Ectodermal cell (in vitro differentiated cells): ENCODE data around the gene CCDC83.

Experiments
- H3K27ac ChIP-seq: 2 replicates; pipeline ENCODE4 v1.7.0; 2013; ENCODE audit warnings: mild to moderate bottlenecking, low read depth, low read length; ENCODE audit not compliant: insufficient read depth, poor library complexity, severe bottlenecking
- H3K27me3 ChIP-seq: 2 replicates; pipeline ENCODE4 v1.7.0; 2013; ENCODE audit warnings: mild to moderate bottlenecking, low read length; ENCODE audit not compliant: insufficient read depth, control insufficient read depth, poor library complexity, severe bottlenecking
- H3K36me3 ChIP-seq: one replicate; pipeline ENCODE4 v1.7.0; 2013; ENCODE audit warnings: low read length; ENCODE audit not compliant: control insufficient read depth, insufficient read depth
- H3K4me1 ChIP-seq: one replicate; pipeline ENCODE4 v1.7.0; 2013; ENCODE audit warnings: low read length; ENCODE audit not compliant: control insufficient read depth, insufficient read depth
- H3K4me3 ChIP-seq: 2 replicates; pipeline ENCODE4 v1.7.0; 2013; ENCODE audit warnings: low read depth, low read length, control low read depth; ENCODE audit not compliant: insufficient read depth
- H3K9me3 ChIP-seq: 2 replicates; pipeline ENCODE4 v1.7.0; 2013; ENCODE audit warnings: mild to moderate bottlenecking, low read length, moderate library complexity; ENCODE audit not compliant: control insufficient read depth
- WGBS, 2 experiments: methylation state at CpG; one replicate each; pipeline ENCODE4 v1.1.7; 2013; ENCODE audit warnings: missing lambda C conversion rate in 2 of 2; 5-methylcytosine and 5-hydroxymethylcytosine counted together

Gene CCDC83

GRCh38 chr11:85875505-85875904 lies 20.3 kb downstream of the CCDC83 start:
- 90 to 93% methylated on average over 1 of the region's 1 CpG for WGBS, 2 experiments
- Histone ChIP-seq H3K27me3 (no peaks in the 10 kb centered on the region), H3K4me3 (no peak overlapping the region), H3K4me1 (no peaks in the 10 kb centered on the region), H3K27ac (no peak overlapping the region), H3K36me3 (no peaks in the 10 kb centered on the region), H3K9me3 (no peaks in the 10 kb centered on the region)

GRCh38 chr11:85884581-85885021 lies 29.4 kb downstream of the CCDC83 start:
- WGBS, 2 experiments, result 93 to 95% methylated on average over 2 to 3 of the region's 4 CpGs
- H3K27ac ChIP-seq, result no peak overlapping the region
- H3K36me3 ChIP-seq, result no peaks in the 10 kb centered on the region
- H3K27me3 ChIP-seq, result no peaks in the 10 kb centered on the region
- H3K4me3 ChIP-seq, result no peak overlapping the region
- no peaks in the 10 kb centered on the region for H3K9me3 ChIP-seq
- no peaks in the 10 kb centered on the region for H3K4me1 ChIP-seq

- 90 to 91% methylated on average over 6 to 7 of the region's 7 CpGs for WGBS, 2 experiments
- H3K27me3 ChIP-seq, result no peaks in the 10 kb centered on the region
- H3K9me3 ChIP-seq, result no peaks in the 10 kb centered on the region
- H3K4me1 ChIP-seq, result no peaks in the 10 kb centered on the region
- H3K36me3 ChIP-seq, result no peaks in the 10 kb centered on the region
- H3K27ac ChIP-seq, result no peak overlapping the region
- no peak overlapping the region for H3K4me3 ChIP-seq
Observed at GRCh38 chr11:85886089-85887056, 31.2 kb downstream of the CCDC83 start.

- Histone ChIP-seq H3K36me3 (no peaks in the 10 kb centered on the region), H3K27ac (no peak overlapping the region), H3K4me3 (no peak overlapping the region), H3K4me1 (no peaks in the 10 kb centered on the region), H3K27me3 (no peaks in the 10 kb centered on the region), H3K9me3 (no peaks in the 10 kb centered on the region)
- 91 to 96% methylated on average over 5 of the region's 5 CpGs for WGBS, 2 experiments
Observed at GRCh38 chr11:85889108-85889507, 33.9 kb downstream of the CCDC83 start.

- no peaks in the 10 kb centered on the region for H3K9me3 ChIP-seq
- H3K27me3 ChIP-seq, result no peaks in the 10 kb centered on the region
- H3K36me3 ChIP-seq, result no peaks in the 10 kb centered on the region
- no peak overlapping the region for H3K27ac ChIP-seq
- WGBS, 2 experiments, result 80 to 82% methylated on average over 7 to 8 of the region's 8 CpGs
- H3K4me1 ChIP-seq, result no peaks in the 10 kb centered on the region
- H3K4me3 ChIP-seq, result no peak overlapping the region
Observed at GRCh38 chr11:85889676-85890579, 34.7 kb downstream of the CCDC83 start.

GRCh38 chr11:85893395-85893794 lies 38.2 kb downstream of the CCDC83 start:
- 50 to 59% methylated on average over 6 of the region's 6 CpGs for WGBS, 2 experiments
- Histone ChIP-seq H3K4me1 (no peaks in the 10 kb centered on the region), H3K4me3 (no peak overlapping the region), H3K9me3 (no peaks in the 10 kb centered on the region), H3K36me3 (no peaks in the 10 kb centered on the region), H3K27me3 (no peaks in the 10 kb centered on the region), H3K27ac (no peak overlapping the region)

GRCh38 chr11:85896876-85897275 lies 41.7 kb downstream of the CCDC83 start:
- Histone ChIP-seq H3K36me3 (no peaks in the 10 kb centered on the region), H3K27ac (no peak overlapping the region), H3K9me3 (no peaks in the 10 kb centered on the region), H3K4me3 (no peak overlapping the region), H3K27me3 (no peaks in the 10 kb centered on the region), H3K4me1 (no peaks in the 10 kb centered on the region)
- WGBS, 2 experiments, result 87 to 96% methylated on average over 3 of the region's 3 CpGs

- WGBS, 2 experiments, result 46 to 50% methylated on average over 2 of the region's 2 CpGs
- Histone ChIP-seq H3K9me3 (no peaks in the 10 kb centered on the region), H3K4me3 (no peak overlapping the region), H3K27me3 (no peaks in the 10 kb centered on the region), H3K27ac (no peak overlapping the region), H3K36me3 (no peaks in the 10 kb centered on the region), H3K4me1 (no peaks in the 10 kb centered on the region)
Observed at GRCh38 chr11:85898456-85898855, 43.3 kb downstream of the CCDC83 start.

GRCh38 chr11:85902353-85902752 lies 47.2 kb downstream of the CCDC83 start:
- H3K9me3 ChIP-seq, result no peaks in the 10 kb centered on the region
- no peaks in the 10 kb centered on the region for H3K27me3 ChIP-seq
- H3K4me3 ChIP-seq, result no peak overlapping the region
- H3K4me1 ChIP-seq, result no peaks in the 10 kb centered on the region
- 90 to 95% methylated on average over 3 of the region's 3 CpGs for WGBS, 2 experiments
- H3K27ac ChIP-seq, result no peak overlapping the region
- no peaks in the 10 kb centered on the region for H3K36me3 ChIP-seq

- Histone ChIP-seq H3K27ac (no peak overlapping the region), H3K27me3 (no peaks in the 10 kb centered on the region), H3K4me1 (no peaks in the 10 kb centered on the region), H3K36me3 (no peaks in the 10 kb centered on the region), H3K9me3 (no peaks in the 10 kb centered on the region), H3K4me3 (no peak overlapping the region)
- WGBS, 2 experiments, result 89 to 92% methylated on average over 4 of the region's 4 CpGs
Observed at GRCh38 chr11:85903406-85903805, 48.2 kb downstream of the CCDC83 start.
